PC-3 (cell line): ENCODE results near the gene CIITA. TPM values are rescaled to one million over a fixed set of nuclear protein-coding genes. Genes with fewer than 3 reads are reported as not detected.

Experiments used
- ATAC-seq: fragments of 200-7000 bp; cut with Tn5 transposase; 2 replicates; pipeline ENCODE4 v1.9.1; 2020; ENCODE audit warnings: mild to moderate bottlenecking, moderate library complexity
- BruUV-seq: library from RNA; stranded (reverse); fragments of 400-500 nt; replicated peaks from 2 replicates; lab custom pipeline; 2021; lab: Mats Ljungman, UMichigan
- CTCF ChIA-PET: fragments of 300-600 bp; sonication (Branson Sonifier 250); formaldehyde crosslinking; loops from one replicate; lab custom pipeline; 2022; ENCODE audit warnings: antibody characterized with exemption; lab: Charles Lee
- POLR2A ChIA-PET: fragments of 300-600 bp; sonication (Branson Sonifier 250); formaldehyde crosslinking; loops from one replicate; lab custom pipeline; 2022; ENCODE audit warnings: antibody characterized with exemption; ENCODE audit not compliant: unreplicated experiment; lab: Charles Lee
- DNase-seq: peaks from one replicate; pipeline ENCODE4 v3.0.0-alpha.2; 2015
- H2AFZ ChIP-seq: fragments of 300-600 bp; sonication (generic); 2 replicates; pipeline ENCODE4 v1.6.0; 2016; ENCODE audit warnings: antibody characterized with exemption, low read length
- H3F3A ChIP-seq: fragments of 300-600 bp; sonication (generic); one replicate; pipeline ENCODE4 v1.6.0; 2017; ENCODE audit warnings: antibody characterized with exemption, low read length, control low read depth, mild to moderate bottlenecking; ENCODE audit not compliant: unreplicated experiment
- H3K27ac ChIP-seq: fragments of 300-600 bp; sonication (generic); 2 replicates; pipeline ENCODE4 v1.5.1; 2016; ENCODE audit warnings: mild to moderate bottlenecking, low read length
- H3K27me3 ChIP-seq: fragments of 300-600 bp; sonication (generic); 2 replicates; pipeline ENCODE4 v1.6.1; 2016; ENCODE audit warnings: low read length, mixed read lengths
- H3K36me3 ChIP-seq: fragments of 300-600 bp; sonication (generic); 2 replicates; pipeline ENCODE4 v1.6.1; 2016; ENCODE audit warnings: low read depth, mixed run types, low read length, mixed read lengths
- H3K4me1 ChIP-seq: fragments of 300-600 bp; sonication (generic); 2 replicates; pipeline ENCODE4 v1.5.1; 2016; ENCODE audit warnings: low read length; ENCODE audit not compliant: insufficient read depth
- H3K4me2 ChIP-seq: fragments of 300-600 bp; sonication (generic); 2 replicates; pipeline ENCODE4 v1.6.0; 2016; ENCODE audit warnings: low read length
- H3K4me3 ChIP-seq: fragments of 300-600 bp; sonication (generic); 2 replicates; pipeline ENCODE4 v1.5.1; 2016; ENCODE audit warnings: mild to moderate bottlenecking, low read length, mixed read lengths
- H3K79me2 ChIP-seq: fragments of 300-600 bp; sonication (generic); 2 replicates; pipeline ENCODE4 v1.6.1; 2017; ENCODE audit warnings: low read length, mixed read lengths
- H3K9ac ChIP-seq: fragments of 300-600 bp; sonication (generic); 2 replicates; pipeline ENCODE4 v1.6.0; 2016; ENCODE audit warnings: mild to moderate bottlenecking, low read length
- H3K9me2 ChIP-seq: fragments of 300-600 bp; sonication (generic); replicated peaks from 2 replicates; pipeline ENCODE4 v1.6.1; 2016; ENCODE audit warnings: mixed run types, low read length, mixed read lengths
- H3K9me3 ChIP-seq: fragments of 300-600 bp; sonication (generic); 2 replicates; pipeline ENCODE4 v1.6.1; 2016; ENCODE audit warnings: low read length, mixed read lengths
- H4K20me1 ChIP-seq: fragments of 300-600 bp; sonication (generic); 2 replicates; pipeline ENCODE4 v1.6.1; 2016; ENCODE audit warnings: low read length, mixed read lengths
- EZH2 ChIP-seq: fragments of 300-600 bp; sonication (generic); IDR thresholded peaks from one replicate; pipeline ENCODE4 v1.6.1; 2017; ENCODE audit warnings: antibody characterized with exemption, mild to moderate bottlenecking, low read length; ENCODE audit not compliant: unreplicated experiment
- EZH2phosphoT487 ChIP-seq: fragments of 300-600 bp; sonication (generic); IDR thresholded peaks from 2 replicates; pipeline ENCODE4 v1.6.1; 2018; ENCODE audit warnings: mild to moderate bottlenecking, antibody characterized with exemption, low read length, borderline replicate concordance
- intact Hi-C: fragments of 100-400 bp; cut with micrococcal nuclease; formaldehyde crosslinking; loops from 2 replicates; pipeline ENCODE4 v1.9.0; 2023
- total RNA-seq: library from RNA; depleted of rRNA; stranded (reverse); fragments of >200 nt; gene quantifications from 2 replicates; pipeline ENCODE4 v1.2.3, GENCODE V29; 2014
- TF ChIP-seq, protein P1 (sequence below): fragments of 300-600 bp; sonication (generic); conservative IDR thresholded peaks from 2 replicates; pipeline ENCODE4 v1.5.1; 2017; ENCODE audit warnings: antibody characterized with exemption, low read depth, mild to moderate bottlenecking, low read length

Gene CIITA
- total RNA-seq, 1 experiment from 2014 or later: not detected

DNA sequence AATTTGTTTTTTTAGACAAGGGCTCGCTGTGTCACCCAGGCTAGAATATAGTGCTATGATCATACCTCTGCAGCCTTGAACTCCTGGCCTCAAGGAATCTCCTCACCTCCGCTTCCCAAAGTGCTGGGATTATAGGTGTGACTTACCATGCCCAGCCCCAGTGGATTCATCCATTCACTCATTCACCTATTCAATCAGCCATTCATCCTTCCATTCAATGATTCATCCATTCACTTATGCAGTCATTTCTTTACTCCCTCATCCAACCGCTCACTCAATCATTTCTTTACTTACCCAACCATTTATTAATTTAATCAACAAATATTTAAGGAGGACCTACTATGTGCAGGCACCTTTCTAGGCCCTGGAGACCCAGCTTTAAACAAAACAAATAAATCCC, 39.5 kb downstream of the CIITA start:
- ATAC-seq (no peak), DNase-seq (no peak)
- intact Hi-C loops: loop anchor here (5.0 to 10.0 kb wide), 2 partner anchors 179 to 402 kb away; no protein-coding TSS in a partner anchor
- H3K4me3 ChIP-seq: no peak overlapping the region
- H3K9ac ChIP-seq: no peak overlapping the region
- H3K79me2 ChIP-seq: no peaks in the 10 kb centered on the region
- TF ChIP-seq EZH2phosphoT487 (no peak), EZH2 (no peak)
- TF ChIP-seq, protein P1, sequence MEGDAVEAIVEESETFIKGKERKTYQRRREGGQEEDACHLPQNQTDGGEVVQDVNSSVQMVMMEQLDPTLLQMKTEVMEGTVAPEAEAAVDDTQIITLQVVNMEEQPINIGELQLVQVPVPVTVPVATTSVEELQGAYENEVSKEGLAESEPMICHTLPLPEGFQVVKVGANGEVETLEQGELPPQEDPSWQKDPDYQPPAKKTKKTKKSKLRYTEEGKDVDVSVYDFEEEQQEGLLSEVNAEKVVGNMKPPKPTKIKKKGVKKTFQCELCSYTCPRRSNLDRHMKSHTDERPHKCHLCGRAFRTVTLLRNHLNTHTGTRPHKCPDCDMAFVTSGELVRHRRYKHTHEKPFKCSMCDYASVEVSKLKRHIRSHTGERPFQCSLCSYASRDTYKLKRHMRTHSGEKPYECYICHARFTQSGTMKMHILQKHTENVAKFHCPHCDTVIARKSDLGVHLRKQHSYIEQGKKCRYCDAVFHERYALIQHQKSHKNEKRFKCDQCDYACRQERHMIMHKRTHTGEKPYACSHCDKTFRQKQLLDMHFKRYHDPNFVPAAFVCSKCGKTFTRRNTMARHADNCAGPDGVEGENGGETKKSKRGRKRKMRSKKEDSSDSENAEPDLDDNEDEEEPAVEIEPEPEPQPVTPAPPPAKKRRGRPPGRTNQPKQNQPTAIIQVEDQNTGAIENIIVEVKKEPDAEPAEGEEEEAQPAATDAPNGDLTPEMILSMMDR: no peak
- no peaks in the 10 kb centered on the region for H3K27me3 ChIP-seq
- no peaks in the 10 kb centered on the region for H3K4me1 ChIP-seq
- no peaks in the 10 kb centered on the region for H4K20me1 ChIP-seq
- BruUV-seq: no TSS peak
- H2AFZ ChIP-seq: no peak overlapping the region
- no peaks in the 10 kb centered on the region for H3K36me3 ChIP-seq
- H3K27ac ChIP-seq: no peak overlapping the region
- no peaks in the 10 kb centered on the region for H3K9me2 ChIP-seq
- no peaks in the 10 kb centered on the region for H3F3A ChIP-seq
- no peak overlapping the region for H3K4me2 ChIP-seq
- ChIA-PET POLR2A (interaction anchor here (0.7 kb wide), 1 partner anchor 172 kb away, joined by 3 read pairs; no protein-coding TSS in a partner anchor), CTCF (no interaction called here)
- H3K9me3 ChIP-seq: no peaks in the 10 kb centered on the region

DNA sequence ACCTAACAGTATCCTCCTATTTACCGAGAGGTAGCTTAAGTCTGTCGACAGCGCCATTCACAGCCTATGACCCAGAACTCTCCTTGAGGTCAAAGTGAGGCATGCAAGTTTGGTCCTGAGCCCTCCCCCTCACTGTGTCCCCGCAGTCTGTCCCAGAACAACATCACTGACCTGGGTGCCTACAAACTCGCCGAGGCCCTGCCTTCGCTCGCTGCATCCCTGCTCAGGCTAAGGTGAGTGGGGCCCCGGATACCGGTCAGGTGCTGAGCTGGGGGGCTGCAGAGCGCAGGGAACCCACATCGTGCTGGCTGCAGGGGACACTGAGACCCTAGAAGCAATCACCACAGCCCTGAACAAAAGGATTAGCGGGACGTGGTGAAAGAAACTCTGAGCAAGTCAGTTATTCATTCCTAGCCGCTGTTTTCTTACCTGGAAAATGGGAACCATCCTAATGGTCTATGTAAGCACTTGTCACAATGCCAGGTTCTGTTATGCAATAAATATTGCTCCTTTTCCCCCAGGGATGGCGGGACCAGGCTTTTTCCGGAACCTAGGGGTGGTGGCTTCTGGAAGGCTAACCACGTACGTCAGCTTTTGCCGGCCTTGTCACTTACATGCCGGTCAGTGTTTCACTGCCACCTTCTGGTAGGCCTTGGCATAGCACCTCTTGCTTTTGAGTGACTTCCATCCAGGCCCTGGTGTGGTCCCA, 41.4 kb downstream of the CIITA start:
- ChIA-PET POLR2A (interaction anchor here (1.1 kb wide), 1 partner anchor 174 kb away, joined by 4 read pairs; the partner anchor contains the start of gene NUBP1), CTCF (interaction anchor here (0.5 kb wide), 1 partner anchor 144 kb away, joined by 3 read pairs; no protein-coding TSS in a partner anchor)
- intact Hi-C loops: loop anchor here (5.0 to 10.0 kb wide), 2 partner anchors 181 to 404 kb away; no protein-coding TSS in a partner anchor
- no peaks in the 10 kb centered on the region for H3K27me3 ChIP-seq
- no peak overlapping the region for H3K9ac ChIP-seq
- H3K36me3 ChIP-seq: no peaks in the 10 kb centered on the region
- no peaks in the 10 kb centered on the region for H4K20me1 ChIP-seq
- no peak for TF ChIP-seq EZH2phosphoT487
- TF ChIP-seq, protein P1: peak; percentile 82
- TF ChIP-seq EZH2: no peak
- BruUV-seq: no TSS peak
- H3F3A ChIP-seq: no peaks in the 10 kb centered on the region
- no peaks in the 10 kb centered on the region for H3K9me3 ChIP-seq
- no peak overlapping the region for H3K4me3 ChIP-seq
- H3K9me2 ChIP-seq: no peaks in the 10 kb centered on the region
- H3K27ac ChIP-seq: no peak overlapping the region
- no peaks in the 10 kb centered on the region for H3K4me1 ChIP-seq
- ATAC-seq: peak; percentile 95
- DNase-seq: peak; percentile 95
- peak overlapping the region; percentile 57; the same call in 1 of the 2 replicates for H2AFZ ChIP-seq
- peak overlapping the region; percentile 44; the same call in 1 of the 2 replicates for H3K4me2 ChIP-seq
- H3K79me2 ChIP-seq: no peaks in the 10 kb centered on the region

DNA sequence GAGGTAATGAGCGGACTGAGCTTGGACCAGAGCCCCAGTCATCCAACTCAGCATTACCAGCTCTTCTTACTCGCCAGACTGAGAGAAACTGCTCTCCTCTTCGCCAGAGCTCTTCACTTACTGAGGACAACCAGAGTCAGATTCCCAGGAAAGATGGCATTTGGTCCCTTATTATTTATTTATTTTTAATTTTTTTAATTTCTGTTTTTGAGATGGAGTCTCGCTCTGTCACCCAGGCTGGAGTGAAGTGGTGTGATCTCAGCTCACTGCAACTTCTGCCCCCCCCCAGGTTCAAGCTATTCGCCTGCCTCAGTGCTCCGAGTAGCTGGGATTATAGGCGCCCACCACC, 42.0 kb downstream of the CIITA start:
- 0 out of 2 replicates have a peak overlapping the region, but pooled peaks have one; percentile 57 for H2AFZ ChIP-seq
- ChIA-PET CTCF (no interaction called here), POLR2A (interaction anchor here (1.1 kb wide), 1 partner anchor 175 kb away, joined by 4 read pairs; the partner anchor contains the start of gene NUBP1)
- no TSS peak for BruUV-seq
- H3K4me3 ChIP-seq: no peak overlapping the region
- H3K36me3 ChIP-seq: no peaks in the 10 kb centered on the region
- H3K9ac ChIP-seq: no peak overlapping the region
- no peaks in the 10 kb centered on the region for H3K4me1 ChIP-seq
- no peaks in the 10 kb centered on the region for H3K79me2 ChIP-seq
- no peaks in the 10 kb centered on the region for H3K9me2 ChIP-seq
- no peak overlapping the region for H3K4me2 ChIP-seq
- H3K27ac ChIP-seq: no peak overlapping the region
- TF ChIP-seq EZH2: no peak
- TF ChIP-seq, protein P1: no peak
- no peak for TF ChIP-seq EZH2phosphoT487
- H3K27me3 ChIP-seq: no peaks in the 10 kb centered on the region
- H3K9me3 ChIP-seq: no peaks in the 10 kb centered on the region
- no peaks in the 10 kb centered on the region for H3F3A ChIP-seq
- no peaks in the 10 kb centered on the region for H4K20me1 ChIP-seq
- intact Hi-C loops: loop anchor here (5.0 to 10.0 kb wide), 2 partner anchors 182 to 404 kb away; no protein-coding TSS in a partner anchor
- DNase-seq (no peak), ATAC-seq (no peak)
